ENCODE measurements around the gene SALL1.
A peak's percentile ranks its signal among the peaks of the same experiment; 100 is the strongest.

SALL1 gene

GRCh38 chr16:51150888-51151320 lies at the start of gene SALL1:
Gene SALL1, minus strand, starts transcription at chr16:51151270. Its CDS starts 29 bp downstream, at chr16:51151241.
- peak within 1 kb of the TSS; percentile 77 for H3K4me3 ChIP-seq (ENCODE audit: low read length)
- no peak within 1 kb of the TSS for H3K27ac ChIP-seq (ENCODE audit: low read length)
- DNase-seq (ENCODE audit: low read depth, low spot score) = no peak
- no peaks in the 10 kb centered on the region for H3K36me3 ChIP-seq (ENCODE audit: control insufficient read depth, insufficient read depth, low read length)
- no CpG with 5 or more reads among the region's 38 CpGs for WGBS (ENCODE audit: insufficient coverage, insufficient read length)
- peaks cover 3% of the 10 kb centered on the region for H3K4me1 ChIP-seq (ENCODE audit: control insufficient read depth, insufficient read depth, low read length)
- peaks cover 4% of the 10 kb centered on the region; the same call in 1 of the 2 replicates for H3K27me3 ChIP-seq (ENCODE audit: control insufficient read depth, insufficient read depth, low read length)
- H3K9me3 ChIP-seq (ENCODE audit: control insufficient read depth, insufficient read depth, low read length) = no peaks in the 10 kb centered on the region

DNA sequence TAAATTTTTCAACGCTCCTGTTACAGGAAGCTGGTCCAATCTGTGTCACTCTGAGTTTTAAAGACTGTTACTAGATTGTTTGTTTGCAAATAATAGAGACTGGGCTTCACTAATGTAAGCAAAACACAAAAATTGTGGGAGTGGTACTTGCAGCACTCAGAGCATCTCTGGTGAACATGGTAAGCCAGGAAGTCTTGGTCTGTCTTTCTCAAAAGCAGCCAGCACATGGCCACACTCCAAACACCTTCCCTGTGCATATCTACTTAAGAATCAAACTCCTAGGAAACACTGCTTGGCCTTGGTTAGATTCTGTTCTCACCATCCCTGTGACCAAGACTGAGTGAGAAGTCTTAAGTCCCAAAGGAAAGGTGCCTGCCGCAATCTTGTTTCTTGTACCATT lies 49.7 kb upstream of the SALL1 start:
- WGBS (ENCODE audit: insufficient coverage, insufficient read length) = no CpG with 5 or more reads among the region's 2 CpGs
- no peaks in the 10 kb centered on the region for H3K36me3 ChIP-seq (ENCODE audit: control insufficient read depth, insufficient read depth, low read length)
- H3K27me3 ChIP-seq (ENCODE audit: control insufficient read depth, insufficient read depth, low read length) = no peaks in the 10 kb centered on the region
- H3K9me3 ChIP-seq (ENCODE audit: control insufficient read depth, insufficient read depth, low read length) = no peaks in the 10 kb centered on the region
- H3K27ac ChIP-seq (ENCODE audit: low read length) = no peak overlapping the region
- H3K4me3 ChIP-seq (ENCODE audit: low read length) = no peak overlapping the region
- DNase-seq (ENCODE audit: low read depth, low spot score) = no peak
- no peaks in the 10 kb centered on the region for H3K4me1 ChIP-seq (ENCODE audit: control insufficient read depth, insufficient read depth, low read length)

DNA sequence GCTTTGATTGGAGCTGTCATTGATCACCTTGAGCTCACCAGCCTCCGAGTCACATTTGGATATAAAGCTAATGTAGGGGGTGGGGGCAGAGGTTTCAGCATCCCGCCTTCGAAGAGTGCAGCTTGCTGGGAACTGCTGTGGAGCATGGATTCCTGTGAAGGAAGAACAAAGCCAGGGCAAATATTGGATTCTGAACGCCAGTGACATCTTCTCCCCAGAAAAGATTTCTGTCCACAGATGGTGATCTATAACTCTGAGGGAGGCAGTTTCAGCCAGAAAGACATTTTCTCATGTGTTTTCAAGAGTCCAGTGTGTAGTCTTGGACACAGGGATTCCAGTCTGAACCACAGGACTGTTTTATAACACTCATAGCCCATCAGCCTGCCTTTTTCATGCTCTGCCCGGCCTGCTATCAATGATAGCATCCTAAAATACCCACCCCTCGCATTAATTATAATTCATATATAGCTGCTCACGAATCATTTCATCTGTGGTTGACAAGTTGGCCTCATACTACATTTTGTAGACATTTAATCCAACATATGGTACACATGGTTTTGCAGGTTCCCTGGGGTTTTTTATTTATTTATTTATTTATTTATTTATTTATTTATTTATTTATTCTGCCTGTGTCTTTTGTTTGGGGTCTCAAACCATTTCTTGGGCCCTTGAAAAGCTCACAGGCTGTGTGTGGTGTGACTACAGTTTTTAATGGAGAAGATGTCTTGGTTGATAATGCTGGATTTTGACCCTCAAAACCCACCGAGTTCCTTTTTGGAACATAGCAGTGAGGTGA lies 47.1 kb upstream of the SALL1 start:
- Histone ChIP-seq H3K27ac (ENCODE audit: low read length) (no peak overlapping the region), H3K4me1 (ENCODE audit: control insufficient read depth, insufficient read depth, low read length) (no peaks in the 10 kb centered on the region), H3K27me3 (ENCODE audit: control insufficient read depth, insufficient read depth, low read length) (no peaks in the 10 kb centered on the region), H3K9me3 (ENCODE audit: control insufficient read depth, insufficient read depth, low read length) (no peaks in the 10 kb centered on the region), H3K36me3 (ENCODE audit: control insufficient read depth, insufficient read depth, low read length) (no peaks in the 10 kb centered on the region), H3K4me3 (ENCODE audit: low read length) (no peak overlapping the region)
- DNase-seq (ENCODE audit: low read depth, low spot score) = no peak
- WGBS (ENCODE audit: insufficient coverage, insufficient read length) = no CpG with 5 or more reads among the region's 8 CpGs

GRCh38 chr16:51193879-51194278 lies 42.8 kb upstream of the SALL1 start:
- Histone ChIP-seq H3K27ac (ENCODE audit: low read length) (no peak overlapping the region), H3K36me3 (ENCODE audit: control insufficient read depth, insufficient read depth, low read length) (no peaks in the 10 kb centered on the region), H3K4me3 (ENCODE audit: low read length) (no peak overlapping the region), H3K4me1 (ENCODE audit: control insufficient read depth, insufficient read depth, low read length) (no peaks in the 10 kb centered on the region), H3K9me3 (ENCODE audit: control insufficient read depth, insufficient read depth, low read length) (no peaks in the 10 kb centered on the region), H3K27me3 (ENCODE audit: control insufficient read depth, insufficient read depth, low read length) (no peaks in the 10 kb centered on the region)
- no CpG with 5 or more reads among the region's 3 CpGs for WGBS (ENCODE audit: insufficient coverage, insufficient read length)
- no peak for DNase-seq (ENCODE audit: low read depth, low spot score)

GRCh38 chr16:51184702-51185433 lies 33.8 kb upstream of the SALL1 start:
- Histone ChIP-seq H3K4me1 (ENCODE audit: control insufficient read depth, insufficient read depth, low read length) (no peaks in the 10 kb centered on the region; the same call in 1 of the 2 replicates), H3K27me3 (ENCODE audit: control insufficient read depth, insufficient read depth, low read length) (no peaks in the 10 kb centered on the region), H3K27ac (ENCODE audit: low read length) (no peak overlapping the region), H3K4me3 (ENCODE audit: low read length) (no peak overlapping the region), H3K9me3 (ENCODE audit: control insufficient read depth, insufficient read depth, low read length) (no peaks in the 10 kb centered on the region), H3K36me3 (ENCODE audit: control insufficient read depth, insufficient read depth, low read length) (no peaks in the 10 kb centered on the region)
- DNase-seq (ENCODE audit: low read depth, low spot score) = no peak
- no CpG with 5 or more reads among the region's 8 CpGs for WGBS (ENCODE audit: insufficient coverage, insufficient read length)

DNA sequence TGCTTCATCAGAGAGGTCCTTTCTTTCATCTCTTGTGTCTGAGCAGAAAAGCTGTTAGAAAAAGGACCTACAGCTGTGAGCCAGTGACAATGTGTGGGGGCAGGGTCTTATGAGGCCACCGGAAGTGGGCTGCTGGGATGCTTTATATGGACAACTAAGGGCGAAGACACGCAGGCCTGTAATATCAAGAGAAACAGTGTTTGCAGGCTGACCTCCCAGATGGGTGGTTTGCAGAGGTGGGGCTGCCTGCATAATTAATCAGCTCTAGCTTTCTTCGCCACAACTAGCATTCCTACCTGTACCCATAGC lies 30.4 kb upstream of the SALL1 start:
- WGBS (ENCODE audit: insufficient coverage, insufficient read length) = no CpG with 5 or more reads among the region's 4 CpGs
- peak; percentile 73 for DNase-seq (ENCODE audit: low read depth, low spot score)
- Histone ChIP-seq H3K4me3 (ENCODE audit: low read length) (no peak overlapping the region), H3K27ac (ENCODE audit: low read length) (peak overlapping the region; percentile 94), H3K4me1 (ENCODE audit: control insufficient read depth, insufficient read depth, low read length) (no peaks in the 10 kb centered on the region; the same call in 1 of the 2 replicates), H3K27me3 (ENCODE audit: control insufficient read depth, insufficient read depth, low read length) (no peaks in the 10 kb centered on the region), H3K9me3 (ENCODE audit: control insufficient read depth, insufficient read depth, low read length) (no peaks in the 10 kb centered on the region), H3K36me3 (ENCODE audit: control insufficient read depth, insufficient read depth, low read length) (no peaks in the 10 kb centered on the region)

GRCh38 chr16:51180719-51181502 lies 29.8 kb upstream of the SALL1 start:
- Histone ChIP-seq H3K27ac (ENCODE audit: low read length) (peak overlapping the region; percentile 60), H3K36me3 (ENCODE audit: control insufficient read depth, insufficient read depth, low read length) (no peaks in the 10 kb centered on the region), H3K9me3 (ENCODE audit: control insufficient read depth, insufficient read depth, low read length) (no peaks in the 10 kb centered on the region), H3K4me3 (ENCODE audit: low read length) (no peak overlapping the region), H3K27me3 (ENCODE audit: control insufficient read depth, insufficient read depth, low read length) (no peaks in the 10 kb centered on the region), H3K4me1 (ENCODE audit: control insufficient read depth, insufficient read depth, low read length) (no peaks in the 10 kb centered on the region; the same call in 1 of the 2 replicates)
- no CpG with 5 or more reads among the region's 4 CpGs for WGBS (ENCODE audit: insufficient coverage, insufficient read length)
- no peak for DNase-seq (ENCODE audit: low read depth, low spot score)

- Histone ChIP-seq H3K4me1 (ENCODE audit: control insufficient read depth, insufficient read depth, low read length) (no peaks in the 10 kb centered on the region), H3K27ac (ENCODE audit: low read length) (no peak overlapping the region), H3K9me3 (ENCODE audit: control insufficient read depth, insufficient read depth, low read length) (0 out of 2 replicates have a peak, but pooled peaks cover 1% of the 10 kb centered on the region), H3K27me3 (ENCODE audit: control insufficient read depth, insufficient read depth, low read length) (no peaks in the 10 kb centered on the region), H3K36me3 (ENCODE audit: control insufficient read depth, insufficient read depth, low read length) (no peaks in the 10 kb centered on the region), H3K4me3 (ENCODE audit: low read length) (no peak overlapping the region)
- DNase-seq (ENCODE audit: low read depth, low spot score) = no peak
- no CpG with 5 or more reads among the region's 3 CpGs for WGBS (ENCODE audit: insufficient coverage, insufficient read length)
Observed at GRCh38 chr16:51175081-51175480, 24.0 kb upstream of the SALL1 start.

- no CpG with 5 or more reads among the region's 5 CpGs for WGBS (ENCODE audit: insufficient coverage, insufficient read length)
- no peaks in the 10 kb centered on the region for H3K36me3 ChIP-seq (ENCODE audit: control insufficient read depth, insufficient read depth, low read length)
- DNase-seq (ENCODE audit: low read depth, low spot score) = no peak
- no peak overlapping the region for H3K4me3 ChIP-seq (ENCODE audit: low read length)
- 0 out of 2 replicates have a peak, but pooled peaks cover 1% of the 10 kb centered on the region for H3K9me3 ChIP-seq (ENCODE audit: control insufficient read depth, insufficient read depth, low read length)
- H3K27ac ChIP-seq (ENCODE audit: low read length) = no peak overlapping the region
- no peaks in the 10 kb centered on the region for H3K4me1 ChIP-seq (ENCODE audit: control insufficient read depth, insufficient read depth, low read length)
- no peaks in the 10 kb centered on the region for H3K27me3 ChIP-seq (ENCODE audit: control insufficient read depth, insufficient read depth, low read length)
Observed at GRCh38 chr16:51172368-51172767, 21.3 kb upstream of the SALL1 start.

GRCh38 chr16:51168755-51169154 lies 17.7 kb upstream of the SALL1 start:
- no peak for DNase-seq (ENCODE audit: low read depth, low spot score)
- Histone ChIP-seq H3K9me3 (ENCODE audit: control insufficient read depth, insufficient read depth, low read length) (0 out of 2 replicates have a peak, but pooled peaks cover 1% of the 10 kb centered on the region), H3K4me1 (ENCODE audit: control insufficient read depth, insufficient read depth, low read length) (no peaks in the 10 kb centered on the region), H3K27ac (ENCODE audit: low read length) (no peak overlapping the region), H3K4me3 (ENCODE audit: low read length) (no peak overlapping the region), H3K27me3 (ENCODE audit: control insufficient read depth, insufficient read depth, low read length) (no peaks in the 10 kb centered on the region), H3K36me3 (ENCODE audit: control insufficient read depth, insufficient read depth, low read length) (no peaks in the 10 kb centered on the region)
- WGBS (ENCODE audit: insufficient coverage, insufficient read length) = no CpG with 5 or more reads among the region's 2 CpGs

Data from iPS DF 6.9 (cell line).